Skin epidermis (tissue), 12 donors: ENCODE results near the gene CLIC6.

Experiments used
- H3K27ac ChIP-seq, 21 experiments: fragments of 200-600 bp; sonication (generic) in 11 of 21; one replicate each; pipeline ENCODE4 v1.5.0; 2020; ENCODE audit warnings: mild to moderate bottlenecking in 3 of 21, inconsistent platforms in 2 of 21, moderate library complexity in 2 of 21
- H3K4me3 ChIP-seq, 7 experiments: fragments of 200-600 bp; sonication (generic) in 2 of 7; one replicate each; pipeline ENCODE4 v1.5.0; 2020; ENCODE audit warnings: inconsistent platforms in 2 of 7, mild to moderate bottlenecking in 2 of 7, moderate library complexity in 1 of 7

Gene CLIC6

DNA sequence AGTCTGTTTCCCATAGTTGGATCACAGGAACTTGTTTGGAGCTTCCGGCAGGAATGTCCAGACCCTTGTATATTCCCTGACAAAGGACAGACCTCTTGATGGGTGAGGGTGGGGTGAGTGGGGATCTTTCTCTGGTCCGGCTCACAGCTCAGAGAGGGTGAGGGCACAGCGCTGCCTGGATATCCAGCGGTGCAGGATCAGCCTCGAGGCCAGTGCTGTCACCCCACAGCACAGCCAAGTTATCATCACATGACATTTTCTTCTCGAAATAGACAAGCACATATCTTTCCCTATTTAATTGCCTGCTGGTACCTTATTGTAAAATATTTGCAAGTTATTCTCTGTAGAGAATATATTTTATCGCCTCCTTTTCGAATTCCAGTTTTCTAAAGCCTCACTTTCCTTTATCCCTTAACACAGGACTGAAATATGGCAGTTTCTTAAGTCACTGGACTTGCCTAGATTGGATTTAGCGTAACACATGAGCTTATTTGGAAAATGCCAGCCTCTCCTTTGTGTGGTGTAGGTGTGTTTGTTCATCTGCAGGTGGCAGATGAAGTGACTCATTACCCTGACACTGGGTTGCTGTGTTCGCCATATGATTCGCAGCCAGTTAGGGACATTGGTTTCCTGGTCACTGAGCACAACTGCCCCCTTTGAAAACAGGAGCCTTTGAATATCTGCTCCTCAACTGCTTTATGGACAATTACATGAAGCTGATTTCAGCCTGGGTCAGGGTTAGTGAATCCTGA, 21.4 kb downstream of the CLIC6 start:
- peak overlapping the region in 6 of 21 experiments; percentile 6 to 45 (median 28) for H3K27ac ChIP-seq

DNA sequence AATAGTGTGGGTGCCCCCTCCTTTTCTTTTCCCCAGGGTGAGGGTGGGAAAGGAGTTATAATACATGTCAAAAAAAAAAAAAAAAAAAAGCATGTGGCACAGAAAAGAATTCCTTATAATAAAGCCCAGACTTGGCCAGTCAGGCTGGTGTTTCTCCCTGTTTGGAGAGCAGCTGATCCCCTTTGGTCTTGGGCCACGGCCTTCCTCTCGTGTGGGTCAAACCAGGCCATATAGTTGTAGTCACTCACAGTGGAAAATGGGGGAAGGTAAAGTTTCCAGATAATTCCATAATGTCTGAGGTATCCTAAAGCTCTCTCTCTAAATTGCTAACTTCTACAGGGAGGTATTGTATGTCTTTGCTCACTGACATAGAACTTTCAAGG, 22.0 kb downstream of the CLIC6 start:
- H3K27ac ChIP-seq = peak overlapping the region in 5 of 21 experiments; percentile 17 to 45 (median 29)
- no peak overlapping the region for H3K4me3 ChIP-seq

More for the DNA sequence above, 21.4 kb downstream of the CLIC6 start:
- H3K4me3 ChIP-seq = no peak overlapping the region

DNA sequence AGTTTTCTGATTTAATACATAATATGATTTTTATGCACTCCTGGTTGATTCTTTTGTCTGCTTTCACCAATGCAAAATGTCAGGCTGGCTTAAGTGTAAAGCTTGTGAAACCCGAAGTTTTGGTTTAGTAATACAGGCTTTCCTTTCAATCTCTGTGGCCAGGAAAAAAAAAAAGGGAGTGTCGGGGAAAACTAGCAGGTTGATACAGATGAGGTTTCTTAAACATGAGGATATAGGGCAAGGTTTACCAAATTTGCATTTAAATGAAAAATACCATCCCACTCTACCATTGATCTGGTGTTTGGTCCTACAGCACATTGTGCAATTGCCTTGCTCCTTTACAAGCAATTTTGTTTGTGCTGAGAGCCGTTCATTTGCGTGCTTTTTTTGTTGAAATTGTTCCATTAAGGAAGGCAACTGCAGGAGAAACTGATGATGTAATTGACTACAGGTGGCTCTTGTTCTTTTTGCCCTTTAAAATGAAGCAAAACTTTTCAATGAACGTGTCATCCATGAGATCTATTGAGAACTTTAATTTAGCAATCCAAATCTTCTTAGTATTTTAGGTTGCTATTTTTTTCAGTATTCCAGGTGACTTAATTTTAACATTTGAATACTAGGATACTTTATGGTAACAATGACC, 22.7 kb downstream of the CLIC6 start:
- peak overlapping the region in 2 of 21 experiments; percentile 29 to 35 for H3K27ac ChIP-seq
- H3K4me3 ChIP-seq = no peak overlapping the region

DNA sequence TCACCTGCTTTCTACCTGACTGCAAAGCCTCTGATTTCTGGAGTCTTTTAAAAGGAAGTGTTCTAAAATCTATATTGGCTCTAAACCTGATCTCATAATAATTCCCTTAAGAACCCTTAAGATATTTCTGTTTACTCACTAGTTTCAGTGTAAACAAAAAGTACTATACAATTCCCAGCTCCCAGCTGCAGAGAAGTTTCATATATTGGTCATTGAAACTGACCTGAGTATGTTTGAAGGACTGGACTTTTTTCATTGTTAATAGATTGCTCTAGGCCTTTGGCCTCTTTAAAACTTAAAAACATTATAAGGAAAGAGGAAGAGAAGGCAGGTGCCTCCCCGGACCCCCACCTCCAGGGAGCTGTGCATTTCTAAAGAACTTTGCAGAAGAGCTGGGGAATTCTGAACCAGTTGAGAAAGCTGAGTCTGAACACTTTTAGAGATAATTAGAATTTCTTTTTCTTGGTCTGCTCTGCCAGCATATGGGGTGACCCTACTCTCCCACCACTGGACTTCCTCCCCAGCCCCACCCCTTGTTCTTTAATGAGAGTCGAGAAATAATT, 23.7 kb downstream of the CLIC6 start:
- no peak overlapping the region for H3K4me3 ChIP-seq
- H3K27ac ChIP-seq = peak overlapping the region in 2 of 21 experiments; percentile 26 to 35

DNA sequence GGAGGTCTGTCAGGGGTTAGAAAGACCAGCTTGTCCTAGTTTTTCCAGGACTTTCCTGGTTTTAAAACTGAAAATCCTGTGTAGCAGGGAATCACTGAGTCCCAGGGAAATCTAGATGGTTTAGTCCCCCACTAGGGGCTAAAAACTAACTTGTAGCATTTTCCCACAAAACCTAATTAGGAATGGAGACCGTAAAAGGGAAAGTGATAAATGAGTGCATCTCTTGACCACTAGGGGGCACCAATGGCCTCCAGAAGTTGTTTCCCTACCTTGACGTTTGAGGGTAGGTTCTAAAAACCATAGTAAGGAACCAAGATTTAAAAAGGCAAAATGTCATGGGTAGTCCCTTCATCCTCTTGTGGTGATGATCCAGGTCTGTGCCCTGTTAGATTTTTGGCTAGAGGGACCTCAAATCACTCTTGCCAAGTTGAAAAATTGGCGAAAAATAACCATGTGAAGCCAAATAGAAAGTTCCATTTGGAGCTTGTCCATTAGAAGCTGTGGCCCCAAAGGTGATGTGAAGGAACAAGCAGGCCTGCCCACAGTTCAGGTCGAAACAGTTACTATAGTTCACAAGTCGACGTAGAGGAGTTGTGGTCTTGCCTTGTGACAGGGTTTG, 24.5 kb downstream of the CLIC6 start:
- Histone ChIP-seq H3K4me3 (no peak overlapping the region), H3K27ac (peak overlapping the region in 3 of 21 experiments; percentile 9 to 35 (median 26))

DNA sequence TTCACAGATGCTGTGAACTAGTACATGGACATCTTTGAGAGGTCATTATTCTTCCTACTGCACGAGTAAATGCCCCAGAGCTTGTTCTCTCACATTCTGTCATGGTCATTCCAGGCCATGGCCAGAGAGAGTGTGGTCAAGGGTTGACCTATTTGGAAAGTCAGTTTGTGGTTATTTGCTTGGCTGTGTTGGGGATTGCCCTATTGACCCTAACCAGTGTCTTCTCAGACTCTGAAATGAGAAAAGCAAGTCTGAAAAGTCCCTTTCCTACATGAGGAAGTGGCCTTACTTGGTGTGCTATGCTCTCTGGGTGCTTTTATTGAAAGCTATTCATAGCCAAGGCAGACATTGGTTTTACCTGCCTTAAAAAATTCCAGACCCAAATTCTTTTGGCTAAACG, 26.6 kb downstream of the CLIC6 start:
- Histone ChIP-seq H3K27ac (no peak overlapping the region), H3K4me3 (no peak overlapping the region)

DNA sequence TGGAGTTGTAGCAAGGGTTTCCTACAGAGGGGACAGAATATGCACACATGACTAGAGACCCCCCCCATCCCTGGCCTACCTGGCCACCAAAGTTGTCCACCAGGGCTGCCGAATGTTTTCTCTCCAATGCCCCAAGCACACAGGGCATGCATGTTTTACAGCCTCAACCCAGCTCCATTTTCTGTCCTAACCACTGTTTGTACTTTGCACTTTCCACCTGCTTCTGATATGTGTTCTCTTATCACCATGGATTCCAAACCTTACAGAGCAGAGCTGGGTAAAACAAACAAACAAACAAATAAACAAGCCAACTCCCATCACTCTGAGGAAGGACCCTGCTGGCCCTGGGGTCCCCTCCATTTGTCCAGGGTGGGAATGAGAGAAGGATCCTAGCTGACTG, 27.3 kb downstream of the CLIC6 start:
- Histone ChIP-seq H3K4me3 (no peak overlapping the region), H3K27ac (no peak overlapping the region)

DNA sequence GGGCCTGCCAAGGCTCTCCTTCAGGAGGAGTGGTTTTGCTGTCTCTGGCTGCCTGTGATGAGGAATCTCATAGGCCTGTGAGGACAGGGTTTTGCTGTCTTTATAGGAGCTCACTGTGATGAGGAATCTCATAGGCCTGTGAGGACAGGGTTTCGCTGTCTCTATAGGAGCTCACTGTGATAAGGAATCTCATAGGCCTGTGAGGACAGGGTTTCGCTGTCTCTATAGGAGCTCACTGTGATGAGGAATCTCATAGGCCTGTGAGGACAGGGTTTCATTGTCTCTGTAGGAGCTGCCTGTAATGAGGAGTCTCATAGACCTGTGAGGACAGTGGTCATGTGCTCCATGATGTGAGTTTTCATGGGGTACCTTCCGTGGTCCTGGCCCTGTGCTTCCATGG, 29.0 kb downstream of the CLIC6 start:
- H3K27ac ChIP-seq = no peak overlapping the region

DNA sequence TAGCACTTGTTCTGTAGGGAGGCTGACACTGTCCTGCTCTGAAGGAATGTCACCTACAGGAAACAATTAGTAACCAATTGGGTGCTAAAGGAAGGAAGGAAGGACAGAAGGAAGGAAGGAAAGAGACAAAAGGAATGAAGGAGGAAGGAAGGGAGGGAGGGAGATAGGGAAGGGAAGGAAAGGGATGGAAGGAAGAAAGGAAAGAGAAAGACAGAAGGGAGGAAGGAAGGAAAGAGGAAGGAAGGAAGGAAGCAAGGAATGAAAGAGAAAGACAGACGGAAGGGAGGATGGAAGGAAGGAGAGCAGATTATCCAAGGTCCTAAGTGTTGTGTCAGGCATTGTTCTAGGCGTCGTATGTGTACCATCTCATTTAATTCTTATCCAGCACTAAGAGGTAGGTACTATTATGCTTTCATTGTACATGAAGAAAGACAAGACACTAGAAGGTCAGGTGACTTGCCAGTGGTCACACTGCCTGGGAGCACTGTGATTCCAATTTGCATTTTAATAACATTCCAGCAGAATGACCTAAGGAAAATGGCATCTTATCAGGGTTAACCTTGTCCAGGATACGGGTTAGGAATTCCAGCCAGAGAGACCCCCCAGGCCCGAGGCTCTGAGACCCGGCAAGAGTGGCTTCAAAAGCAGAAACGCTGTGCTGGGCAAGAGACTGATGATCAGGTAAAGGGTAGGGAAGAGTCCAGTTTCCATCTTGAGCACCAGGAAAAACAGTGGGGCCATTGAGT, 29.6 kb downstream of the CLIC6 start:
- Histone ChIP-seq H3K4me3 (no peak overlapping the region), H3K27ac (no peak overlapping the region)

More for the DNA sequence above, 29.0 kb downstream of the CLIC6 start:
- H3K4me3 ChIP-seq = no peak overlapping the region

DNA sequence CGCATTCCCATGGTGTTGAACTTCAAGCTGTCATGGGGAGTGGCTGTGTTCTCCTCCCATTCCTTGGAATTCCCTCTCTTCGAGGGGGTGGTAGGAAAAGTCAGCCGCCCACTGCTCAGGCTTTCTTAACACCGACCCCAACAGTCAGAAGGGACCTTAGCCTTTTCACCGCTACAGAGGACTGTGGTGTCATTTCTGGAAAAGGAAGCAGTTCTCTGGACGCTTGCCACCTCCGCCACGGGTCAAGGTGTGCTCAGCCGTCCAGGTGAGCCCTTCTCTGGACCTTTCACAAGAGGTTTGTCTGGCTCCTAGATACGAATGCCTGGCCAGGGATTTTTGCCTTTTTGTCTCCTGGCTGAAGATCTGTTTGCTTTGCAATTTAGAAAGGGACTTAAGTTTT, 31.8 kb downstream of the CLIC6 start:
- H3K27ac ChIP-seq = peak overlapping the region in 1 of 21 experiments; percentile 38
- no peak overlapping the region for H3K4me3 ChIP-seq

DNA sequence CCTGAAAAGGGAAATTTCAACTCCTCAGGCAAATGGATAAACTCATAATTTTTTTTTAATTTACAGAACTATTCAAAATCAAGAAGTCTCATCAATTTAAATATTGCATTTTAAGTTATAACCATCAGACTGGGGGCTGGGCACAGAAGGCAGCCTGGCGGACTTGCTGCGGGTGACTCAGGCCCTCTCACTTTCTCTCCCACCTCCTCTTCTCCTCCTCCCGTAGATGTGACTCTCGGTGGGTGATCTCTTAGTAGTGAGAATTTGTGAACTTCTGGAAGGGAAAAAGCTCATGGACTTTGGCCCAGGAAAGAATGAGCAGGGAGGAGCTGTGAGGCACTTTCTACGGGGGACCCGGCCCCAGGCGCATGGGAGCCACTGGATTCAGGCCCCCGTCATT, 32.9 kb downstream of the CLIC6 start:
- Histone ChIP-seq H3K4me3 (no peak overlapping the region), H3K27ac (peak overlapping the region in 15 of 21 experiments; percentile 10 to 87 (median 72))

DNA sequence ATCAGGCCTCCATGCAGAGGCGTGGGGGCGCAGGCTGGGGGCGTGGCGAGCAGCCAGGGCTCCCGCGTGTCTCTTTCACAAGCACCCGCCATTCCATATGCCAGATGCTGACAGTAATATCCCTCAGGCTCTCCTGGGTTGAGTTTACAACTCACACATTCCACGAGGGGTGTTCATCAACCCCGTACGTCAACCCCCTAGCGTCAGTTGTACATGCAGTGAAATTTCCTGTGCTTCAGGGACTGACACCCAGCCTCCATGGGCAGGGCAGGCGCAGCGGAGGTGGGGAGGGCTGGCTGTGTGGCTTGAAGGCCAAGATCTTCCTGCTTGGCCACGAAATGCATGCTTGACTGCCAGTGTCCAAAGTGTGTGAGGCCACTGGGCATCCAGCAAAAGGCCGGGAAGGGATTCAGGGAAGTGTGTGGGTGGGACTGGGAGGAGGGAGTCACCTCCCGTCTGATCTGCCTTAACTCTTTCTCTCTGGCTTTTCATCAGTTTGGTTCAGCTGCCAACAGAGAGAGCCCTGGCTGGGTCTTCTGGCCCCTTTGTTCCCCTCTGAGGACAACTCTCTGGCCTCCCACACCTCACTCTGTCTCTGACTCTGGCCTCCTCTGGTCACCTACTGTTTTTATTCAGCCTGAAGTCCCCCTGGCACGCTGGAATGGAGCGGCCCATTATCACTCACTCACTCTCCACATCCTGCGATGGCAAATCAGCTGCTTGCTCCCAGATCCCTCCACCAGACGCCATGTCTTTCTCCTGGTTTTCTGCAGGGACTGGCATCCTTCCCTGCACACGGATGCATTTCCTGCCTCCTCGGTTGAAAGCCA, 33.8 kb downstream of the CLIC6 start:
- Histone ChIP-seq H3K4me3 (no peak overlapping the region), H3K27ac (peak overlapping the region in 18 of 21 experiments; percentile 10 to 89 (median 72))

DNA sequence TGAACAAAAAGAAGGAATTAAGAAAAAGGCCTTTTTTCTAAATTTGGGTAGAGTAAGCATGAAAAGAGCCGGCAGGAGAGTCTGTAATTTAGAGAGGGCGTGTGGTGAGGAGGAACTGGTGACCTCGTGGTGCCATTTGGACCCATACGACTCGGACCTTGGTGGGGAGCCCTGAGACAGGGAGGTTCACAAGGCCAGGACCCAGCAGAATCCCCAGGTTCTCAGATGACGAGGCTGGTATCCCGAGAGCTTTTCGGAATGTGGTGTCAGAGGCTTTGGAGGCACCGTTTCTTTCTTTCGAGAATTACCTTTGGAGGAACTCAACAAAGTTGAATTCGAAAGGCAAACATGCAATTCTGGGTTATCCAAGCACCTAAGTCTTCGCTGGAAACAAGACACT, 34.8 kb downstream of the CLIC6 start:
- H3K4me3 ChIP-seq = no peak overlapping the region
- peak overlapping the region in 15 of 21 experiments; percentile 2 to 89 (median 72) for H3K27ac ChIP-seq

DNA sequence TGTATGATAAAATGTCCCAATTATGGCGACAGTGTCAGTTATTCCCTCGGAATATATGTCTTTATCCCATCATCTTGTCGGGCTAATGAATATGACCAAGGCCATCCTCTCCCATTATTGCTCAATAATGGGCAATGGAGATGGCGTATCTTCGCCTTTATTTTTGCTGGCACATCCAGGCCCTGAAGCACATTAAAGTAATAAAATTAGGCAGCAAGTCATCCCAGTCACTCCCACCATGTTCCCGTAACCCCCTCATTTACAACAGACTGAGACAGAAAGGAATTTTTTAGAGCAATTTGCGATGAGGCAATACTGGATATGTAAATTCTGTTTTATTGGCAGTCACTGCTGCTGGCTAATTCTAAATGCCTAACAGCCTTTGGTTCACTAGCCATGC, 35.3 kb downstream of the CLIC6 start:
- Histone ChIP-seq H3K27ac (peak overlapping the region in 15 of 21 experiments; percentile 3 to 89 (median 74)), H3K4me3 (no peak overlapping the region)

DNA sequence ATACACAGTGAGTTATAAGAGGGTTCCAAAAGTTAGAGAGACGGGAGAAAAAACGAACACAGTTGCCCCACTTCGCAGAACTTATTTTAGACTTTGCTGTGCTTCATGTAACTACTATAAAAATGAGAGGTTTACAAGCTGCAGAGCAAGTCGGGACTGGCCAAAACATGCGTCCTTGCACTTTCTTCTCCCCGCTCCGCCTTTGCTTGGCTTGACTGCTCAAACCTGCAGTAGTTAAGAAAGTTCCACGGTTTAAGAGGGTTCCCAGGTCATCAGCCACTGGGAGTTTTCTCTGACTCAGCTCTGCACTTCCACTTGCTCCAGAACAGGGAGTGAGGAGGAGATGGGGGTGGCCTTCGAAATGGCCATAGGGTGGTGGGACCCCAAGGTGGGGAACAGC, 36.2 kb downstream of the CLIC6 start:
- H3K27ac ChIP-seq = peak overlapping the region in 17 of 21 experiments; percentile 6 to 89 (median 63)

DNA sequence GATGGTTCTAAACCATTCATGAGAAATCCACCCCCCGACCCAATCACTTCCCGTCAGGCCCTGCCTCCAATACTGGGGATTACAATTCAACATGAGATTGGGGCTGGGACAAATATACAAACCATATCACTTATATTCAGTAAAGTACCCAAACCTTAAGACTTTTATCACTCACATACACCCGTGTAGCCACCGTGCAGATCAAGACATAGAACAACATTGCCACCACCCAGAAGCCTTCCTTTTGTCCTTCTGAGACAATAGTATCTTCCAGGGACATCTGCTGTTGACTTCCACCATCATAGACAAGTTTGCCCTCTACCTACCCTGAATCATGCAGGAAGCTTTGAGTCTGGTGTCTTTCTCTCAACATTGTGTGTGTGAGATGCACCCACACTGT, 37.5 kb downstream of the CLIC6 start:
- Histone ChIP-seq H3K4me3 (no peak overlapping the region), H3K27ac (no peak overlapping the region)

More for the DNA sequence above, 36.2 kb downstream of the CLIC6 start:
- no peak overlapping the region for H3K4me3 ChIP-seq

DNA sequence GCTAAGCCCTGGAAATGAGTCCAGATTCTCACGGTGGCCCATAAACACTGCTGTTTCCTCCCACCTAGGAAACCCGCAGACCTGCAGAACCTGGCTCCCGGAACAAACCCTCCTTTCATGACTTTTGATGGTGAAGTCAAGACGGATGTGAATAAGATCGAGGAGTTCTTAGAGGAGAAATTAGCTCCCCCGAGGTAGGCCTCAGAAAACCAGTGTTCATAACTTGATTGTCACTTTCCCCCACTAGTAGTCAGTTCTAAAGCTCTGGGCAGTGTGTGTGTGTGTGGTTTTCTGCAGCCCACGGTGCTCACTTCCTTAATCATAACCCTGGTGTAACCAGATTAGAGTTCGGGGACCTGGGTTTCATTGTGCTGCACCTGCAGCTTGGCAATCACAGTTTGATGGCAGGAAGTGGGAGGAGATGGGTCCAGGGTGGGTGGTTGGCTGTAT, 39.1 kb downstream of the CLIC6 start:
- H3K4me3 ChIP-seq = no peak overlapping the region
- no peak overlapping the region for H3K27ac ChIP-seq

DNA sequence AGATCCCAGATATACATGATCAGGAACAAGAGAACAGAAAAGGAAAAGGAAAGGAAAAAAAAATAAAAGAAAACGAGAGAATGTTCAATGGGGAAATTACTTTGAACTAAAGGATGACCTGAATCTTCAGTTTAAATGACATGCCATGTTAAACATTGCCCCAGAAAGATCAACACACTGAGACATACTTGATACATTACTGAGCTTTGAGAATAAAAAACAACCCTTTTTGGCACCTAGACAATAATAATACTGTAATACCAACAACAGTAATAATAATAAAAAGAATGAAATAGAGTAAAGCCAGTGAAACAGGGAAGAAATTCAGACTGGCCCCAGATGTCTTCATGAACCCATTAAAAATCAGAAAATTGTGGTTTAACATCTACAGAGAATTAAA, 44.8 kb downstream of the CLIC6 start:
- H3K27ac ChIP-seq = no peak overlapping the region

DNA sequence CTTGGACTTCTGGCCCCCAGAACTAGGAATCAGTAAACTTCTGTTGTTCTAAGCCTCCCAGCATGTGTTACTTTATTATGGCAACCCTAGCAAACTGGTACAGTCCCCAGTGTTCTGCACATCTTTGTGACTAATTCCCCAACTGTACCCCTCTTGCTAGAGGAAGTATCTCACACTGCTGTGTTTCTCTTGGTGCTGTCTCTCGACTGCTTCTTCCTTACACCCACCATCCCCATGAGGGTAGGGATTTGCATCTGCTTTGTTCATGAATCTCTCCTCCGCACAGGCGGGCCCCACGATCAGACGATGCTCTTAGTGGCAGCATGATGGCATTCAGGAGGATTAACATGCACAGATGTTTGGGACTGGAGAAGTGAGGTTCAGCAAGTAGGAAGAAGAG, 46.7 kb downstream of the CLIC6 start:
- Histone ChIP-seq H3K4me3 (no peak overlapping the region), H3K27ac (no peak overlapping the region)

More for the DNA sequence above, 44.8 kb downstream of the CLIC6 start:
- no peak overlapping the region for H3K4me3 ChIP-seq
